H9 (cell line): ENCODE results near the gene MGA. TPM values are rescaled to one million over a fixed set of nuclear protein-coding genes. Genes with fewer than 3 reads are reported as not detected.

ENCODE experiments used
- DNase-seq: peaks from one replicate; pipeline ENCODE4 v3.0.0-alpha.2; 2017
- H2AFZ ChIP-seq: one replicate; pipeline ENCODE4 v1.6.1; 2013; ENCODE audit warnings: mild to moderate bottlenecking, low read length, control low read depth, moderate library complexity
- H2AK5ac ChIP-seq: 2 replicates; pipeline ENCODE4 v1.6.1; 2013; ENCODE audit warnings: low read length, control low read depth, mixed read lengths; ENCODE audit not compliant: insufficient read length
- H2BK120ac ChIP-seq: one replicate; pipeline ENCODE4 v1.6.1; 2013; ENCODE audit warnings: low read depth, mild to moderate bottlenecking, low read length, control low read depth, inconsistent platforms; ENCODE audit not compliant: poor library complexity, severe bottlenecking
- H2BK12ac ChIP-seq: 2 replicates; pipeline ENCODE4 v1.6.1; 2013; ENCODE audit warnings: low read length, control low read depth, mixed read lengths, low read depth; ENCODE audit not compliant: insufficient read length
- H2BK15ac ChIP-seq: 2 replicates; pipeline ENCODE4 v1.6.1; 2013; ENCODE audit warnings: low read depth, low read length, control low read depth
- H2BK20ac ChIP-seq: one replicate; pipeline ENCODE4 v1.6.1; 2013; ENCODE audit warnings: low read depth, mild to moderate bottlenecking, low read length, control low read depth, inconsistent platforms; ENCODE audit not compliant: poor library complexity, severe bottlenecking
- H2BK5ac ChIP-seq: 2 replicates; pipeline ENCODE4 v1.6.1; 2013; ENCODE audit warnings: low read length, control low read depth, mixed read lengths; ENCODE audit not compliant: insufficient read length
- H3K14ac ChIP-seq: 2 replicates; pipeline ENCODE4 v1.6.1; 2013; ENCODE audit warnings: low read length, control low read depth; ENCODE audit not compliant: insufficient read depth
- H3K18ac ChIP-seq: 2 replicates; pipeline ENCODE4 v1.6.1; 2013; ENCODE audit warnings: low read depth, mild to moderate bottlenecking, mixed read lengths, low read length, control low read depth; ENCODE audit not compliant: insufficient read length
- H3K23ac ChIP-seq: 2 replicates; pipeline ENCODE4 v1.6.1; 2013; ENCODE audit warnings: low read length, control low read depth, mixed read lengths, low read depth; ENCODE audit not compliant: insufficient read length
- H3K23me2 ChIP-seq: 2 replicates; pipeline ENCODE4 v1.6.1; 2013; ENCODE audit warnings: low read depth, mild to moderate bottlenecking, mixed read lengths, low read length, control low read depth; ENCODE audit not compliant: insufficient read length, poor library complexity, severe bottlenecking
- H3K27ac ChIP-seq: 2 replicates; pipeline ENCODE4 v1.5.1; 2013; ENCODE audit warnings: low read length, control low read depth, mixed read lengths, low read depth; ENCODE audit not compliant: insufficient read length
- H3K27me3 ChIP-seq: 2 replicates; pipeline ENCODE4 v1.6.1; 2013; ENCODE audit warnings: low read length, control low read depth, inconsistent platforms; ENCODE audit not compliant: insufficient read depth
- H3K4ac ChIP-seq: 2 replicates; pipeline ENCODE4 v1.6.1; 2013; ENCODE audit warnings: low read depth, mild to moderate bottlenecking, control low read depth, inconsistent platforms, low read length, moderate library complexity
- H3K4me1 ChIP-seq: 2 replicates; pipeline ENCODE4 v1.6.1; 2013; ENCODE audit warnings: low read length, control low read depth, inconsistent platforms; ENCODE audit not compliant: insufficient read depth
- H3K4me2 ChIP-seq: 2 replicates; pipeline ENCODE4 v1.6.1; 2013; ENCODE audit warnings: low read length, control low read depth, mixed read lengths; ENCODE audit not compliant: insufficient read length, insufficient read depth
- H3K56ac ChIP-seq: 2 replicates; pipeline ENCODE4 v1.6.1; 2013; ENCODE audit warnings: low read depth, mild to moderate bottlenecking, mixed read lengths, low read length, control low read depth; ENCODE audit not compliant: insufficient read length
- H3K79me1 ChIP-seq: 2 replicates; pipeline ENCODE4 v1.6.1; 2013; ENCODE audit warnings: low read depth, mild to moderate bottlenecking, moderate library complexity, low read length, control low read depth, inconsistent platforms; ENCODE audit not compliant: insufficient read depth, poor library complexity, severe bottlenecking
- H3K79me2 ChIP-seq: 2 replicates; pipeline ENCODE4 v1.6.1; 2013; ENCODE audit warnings: low read length, control low read depth, inconsistent platforms; ENCODE audit not compliant: insufficient read depth
- H3K9ac ChIP-seq: 2 replicates; pipeline ENCODE4 v1.6.1; 2013; ENCODE audit warnings: low read length, control low read depth, mixed read lengths; ENCODE audit not compliant: insufficient read length; ENCODE audit errors: extremely low read depth
- H3K9me3 ChIP-seq: one replicate; pipeline ENCODE4 v1.6.1; 2013; ENCODE audit warnings: low read depth, low read length, inconsistent platforms; ENCODE audit not compliant: control insufficient read depth
- H3T11ph ChIP-seq: one replicate; pipeline ENCODE4 v1.6.1; 2013; ENCODE audit warnings: mild to moderate bottlenecking, low read length, control low read depth, inconsistent platforms
- H4K20me1 ChIP-seq: one replicate; pipeline ENCODE4 v1.6.1; 2013; ENCODE audit not compliant: control insufficient read depth, insufficient read length, insufficient read depth
- H4K5ac ChIP-seq: 2 replicates; pipeline ENCODE4 v1.6.1; 2013; ENCODE audit warnings: low read depth, mild to moderate bottlenecking, mixed read lengths, low read length, control low read depth; ENCODE audit not compliant: insufficient read length
- H4K8ac ChIP-seq: replicated peaks from 2 replicates; pipeline ENCODE4 v1.6.1; 2013; ENCODE audit warnings: low read length, control low read depth, mixed read lengths, low read depth; ENCODE audit not compliant: insufficient read length
- H4K91ac ChIP-seq: 2 replicates; pipeline ENCODE4 v1.6.1; 2013; ENCODE audit warnings: low read depth, mild to moderate bottlenecking, moderate library complexity, mixed read lengths, low read length, control low read depth; ENCODE audit not compliant: insufficient read length
- H3K27ac Mint-ChIP-seq, 3 experiments: 2 replicates in 2 of 3; 3 replicates in 1 of 3; pipeline ENCODE4 v1.8.0; 2020 to 2021; ENCODE audit warnings: mixed read lengths in 3 of 3, mild to moderate bottlenecking in 1 of 3, moderate library complexity in 1 of 3
- H3K27me3 Mint-ChIP-seq: 2 replicates; pipeline ENCODE4 v1.8.0; 2021; ENCODE audit warnings: low read depth, mild to moderate bottlenecking, moderate library complexity, mixed read lengths
- H3K36me3 Mint-ChIP-seq, 3 experiments: 2 replicates in 2 of 3; 3 replicates in 1 of 3; pipeline ENCODE4 v1.8.0; 2020 to 2021; ENCODE audit warnings: low read depth in 3 of 3, mixed read lengths in 3 of 3; ENCODE audit not compliant: insufficient read depth in 1 of 3
- H3K4me1 Mint-ChIP-seq, 2 experiments: 2 replicates each; pipeline ENCODE4 v1.8.0; 2020; ENCODE audit warnings: mixed read lengths in 2 of 2
- H3K4me3 Mint-ChIP-seq, 2 experiments: 2 replicates in 1 of 2; 3 replicates in 1 of 2; pipeline ENCODE4 v1.8.0; 2020 to 2021; ENCODE audit warnings: mild to moderate bottlenecking in 2 of 2, mixed read lengths in 2 of 2, moderate library complexity in 1 of 2
- H3K9me3 Mint-ChIP-seq, 2 experiments: 2 replicates in 1 of 2; 3 replicates in 1 of 2; pipeline ENCODE4 v1.8.0; 2020; ENCODE audit warnings: mild to moderate bottlenecking in 2 of 2, mixed read lengths in 2 of 2, moderate library complexity in 1 of 2
- WGBS: extraction: QIAGEN DNeasy Blood & Tissue Kit; methylation state at CpG from one replicate; pipeline ENCODE4 v1.1.7; 2013; ENCODE audit warnings: missing lambda C conversion rate, low lambda C conversion rate, mixed read lengths; ENCODE audit not compliant: insufficient read length; ENCODE audit errors: extremely low coverage; 5-methylcytosine and 5-hydroxymethylcytosine counted together
- total RNA-seq: library from RNA; stranded (reverse); gene quantifications from 2 replicates; pipeline ENCODE4 v1.2.1, GENCODE V29; 2021
- TF ChIP-seq, protein P1 (sequence below): fragments of 200-600 bp; sonication (generic); conservative IDR thresholded peaks from 3 replicates; pipeline ENCODE4 v1.8.0; 2021; ENCODE audit warnings: antibody characterized with exemption, mild to moderate bottlenecking

Gene MGA
- total RNA-seq, 1 experiment from 2014 or later = 62.7 TPM

DNA sequence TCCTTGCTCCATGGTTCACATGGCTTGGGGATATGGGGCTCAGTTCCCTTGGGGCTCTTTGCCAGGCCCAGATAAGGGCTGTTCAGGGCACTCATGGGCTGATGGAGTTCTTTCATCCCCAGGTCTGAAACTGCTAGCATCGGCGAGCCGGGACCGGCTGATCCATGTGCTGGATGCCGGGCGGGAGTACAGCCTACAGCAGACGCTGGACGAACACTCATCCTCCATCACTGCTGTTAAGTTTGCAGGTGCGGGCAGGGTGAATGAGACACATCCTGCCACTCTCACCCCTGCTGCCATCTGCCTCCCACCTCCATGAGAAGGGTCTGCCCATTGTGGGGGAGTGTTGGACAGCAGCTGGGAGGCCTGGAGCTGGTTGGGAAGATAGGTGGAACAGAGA lies 156.6 kb downstream of the MGA start:
- no peak overlapping the region for H3K4ac ChIP-seq
- no CpG with 5 or more reads among the region's 9 CpGs for WGBS
- H3K23me2 ChIP-seq = no peaks in the 10 kb centered on the region
- H3K27ac Mint-ChIP-seq = no peak overlapping the region
- H2AK5ac ChIP-seq = no peak overlapping the region
- H3K18ac ChIP-seq = no peak overlapping the region
- peaks cover 3 to 16% (median 3%) of the 10 kb centered on the region in 3 experiments; a peak in 5 of 7 replicates for H3K36me3 Mint-ChIP-seq
- H3K9me3 Mint-ChIP-seq = no peaks in the 10 kb centered on the region
- H3K9me3 ChIP-seq = no peaks in the 10 kb centered on the region
- no peaks in the 10 kb centered on the region for H4K20me1 ChIP-seq
- no peak overlapping the region; a peak in 1 of 5 replicates for H3K4me3 Mint-ChIP-seq
- no peak overlapping the region for H2BK12ac ChIP-seq
- no peak overlapping the region for H2AFZ ChIP-seq
- no peak overlapping the region for H3K9ac ChIP-seq
- no peak overlapping the region for H3K56ac ChIP-seq
- no peak overlapping the region for H4K91ac ChIP-seq
- H3K14ac ChIP-seq = no peak overlapping the region
- no peaks in the 10 kb centered on the region for H3K79me2 ChIP-seq
- no peak overlapping the region for H4K8ac ChIP-seq
- no peaks in the 10 kb centered on the region for H3K27me3 ChIP-seq
- no peak overlapping the region for H3K23ac ChIP-seq
- no peak overlapping the region for H2BK5ac ChIP-seq
- no peak overlapping the region for H3K27ac ChIP-seq
- no peaks in the 10 kb centered on the region for H3K4me1 ChIP-seq
- TF ChIP-seq, protein P1, sequence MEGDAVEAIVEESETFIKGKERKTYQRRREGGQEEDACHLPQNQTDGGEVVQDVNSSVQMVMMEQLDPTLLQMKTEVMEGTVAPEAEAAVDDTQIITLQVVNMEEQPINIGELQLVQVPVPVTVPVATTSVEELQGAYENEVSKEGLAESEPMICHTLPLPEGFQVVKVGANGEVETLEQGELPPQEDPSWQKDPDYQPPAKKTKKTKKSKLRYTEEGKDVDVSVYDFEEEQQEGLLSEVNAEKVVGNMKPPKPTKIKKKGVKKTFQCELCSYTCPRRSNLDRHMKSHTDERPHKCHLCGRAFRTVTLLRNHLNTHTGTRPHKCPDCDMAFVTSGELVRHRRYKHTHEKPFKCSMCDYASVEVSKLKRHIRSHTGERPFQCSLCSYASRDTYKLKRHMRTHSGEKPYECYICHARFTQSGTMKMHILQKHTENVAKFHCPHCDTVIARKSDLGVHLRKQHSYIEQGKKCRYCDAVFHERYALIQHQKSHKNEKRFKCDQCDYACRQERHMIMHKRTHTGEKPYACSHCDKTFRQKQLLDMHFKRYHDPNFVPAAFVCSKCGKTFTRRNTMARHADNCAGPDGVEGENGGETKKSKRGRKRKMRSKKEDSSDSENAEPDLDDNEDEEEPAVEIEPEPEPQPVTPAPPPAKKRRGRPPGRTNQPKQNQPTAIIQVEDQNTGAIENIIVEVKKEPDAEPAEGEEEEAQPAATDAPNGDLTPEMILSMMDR = no peak
- no peaks in the 10 kb centered on the region for H3K4me1 Mint-ChIP-seq
- no peak overlapping the region for H4K5ac ChIP-seq
- H3T11ph ChIP-seq = no peak overlapping the region
- H3K27me3 Mint-ChIP-seq = no peaks in the 10 kb centered on the region
- no peak for DNase-seq
- no peak overlapping the region for H2BK15ac ChIP-seq
- no peak overlapping the region for H3K4me2 ChIP-seq
- no peak overlapping the region for H2BK20ac ChIP-seq
- no peaks in the 10 kb centered on the region for H3K79me1 ChIP-seq
- no peak overlapping the region for H2BK120ac ChIP-seq
